ENCODE data around the gene SLC25A3. TPM values are rescaled to one million over a fixed set of nuclear protein-coding genes. Genes with fewer than 3 reads are reported as not detected.

SLC25A3 gene
- total RNA-seq, 1 experiment from 2014 or later: 733 TPM

- no peak; the same call in 1 of the 2 replicates for TF ChIP-seq MYBL2 (CRISPR knock-in tag; IDR thresholded peaks at IDR 0.05)
- TF ChIP-seq MXD4 (CRISPR knock-in tag; IDR thresholded peaks at IDR 0.05; ENCODE audit: borderline replicate concordance): no peak
- 0 out of 2 replicates have a peak, but pooled peaks have one; percentile 42 for TF ChIP-seq MAX (CRISPR knock-in tag; IDR thresholded peaks at IDR 0.05)
- TF ChIP-seq PRDM15 (CRISPR knock-in tag; IDR thresholded peaks at IDR 0.05): no peak
- no peak for TF ChIP-seq ELF4 (CRISPR knock-in tag; IDR thresholded peaks at IDR 0.05; ENCODE audit: low read depth)
- TF ChIP-seq KAT7 (CRISPR knock-in tag; IDR thresholded peaks at IDR 0.05; ENCODE audit: borderline replicate concordance): no peak; the same call in 1 of the 2 replicates
- TF ChIP-seq RORB (CRISPR knock-in tag; IDR thresholded peaks at IDR 0.05): no peak
Measured at GRCh38 chr12:98644433-98644711, 50.9 kb downstream of the SLC25A3 start (continued).

- ChIA-PET CTCF (interaction anchor here (0.9 to 1.9 kb wide), 4 partner anchors 52 to 418 kb away, joined by 3 to 8 read pairs (median 4); partner anchors contain the start of gene SLC25A3), POLR2A (interaction anchor here (1.6 kb wide), 1 partner anchor 52 kb away, joined by 8 read pairs; the partner anchor contains the start of gene SLC25A3)
- no peaks in the 10 kb centered on the region for H3K9me3 Mint-ChIP-seq
- H3K4me3 Mint-ChIP-seq: peak within 1 kb of the TSS; percentile 95
- DNase-seq (ENCODE audit: low spot score): peak; percentile 97
- peaks cover 16% of the 10 kb centered on the region for H3K4me1 Mint-ChIP-seq
- peak; percentile 87 for ATAC-seq
- H3K27me3 Mint-ChIP-seq (ENCODE audit: low read depth): no peaks in the 10 kb centered on the region; the same call in 1 of the 2 replicates
- H3K27ac Mint-ChIP-seq: peak within 1 kb of the TSS; percentile 96
- peaks cover 10% of the 10 kb centered on the region for H3K36me3 Mint-ChIP-seq
- TF ChIP-seq ZNF425 (CRISPR knock-in tag; conservative IDR thresholded peaks at IDR 0.05): no peak
- no peak for TF ChIP-seq ZNF396 (CRISPR knock-in tag; IDR thresholded peaks at IDR 0.05; ENCODE audit: borderline replicate concordance)
- TF ChIP-seq AFF4 (CRISPR knock-in tag; IDR thresholded peaks at IDR 0.05; ENCODE audit: borderline replicate concordance): 0 out of 2 replicates have a peak, but pooled peaks have one; percentile 24
- TF ChIP-seq E2F5 (CRISPR knock-in tag; IDR thresholded peaks at IDR 0.05): peak; percentile 7; the same call in 1 of the 2 replicates
- TF ChIP-seq, protein P1, sequence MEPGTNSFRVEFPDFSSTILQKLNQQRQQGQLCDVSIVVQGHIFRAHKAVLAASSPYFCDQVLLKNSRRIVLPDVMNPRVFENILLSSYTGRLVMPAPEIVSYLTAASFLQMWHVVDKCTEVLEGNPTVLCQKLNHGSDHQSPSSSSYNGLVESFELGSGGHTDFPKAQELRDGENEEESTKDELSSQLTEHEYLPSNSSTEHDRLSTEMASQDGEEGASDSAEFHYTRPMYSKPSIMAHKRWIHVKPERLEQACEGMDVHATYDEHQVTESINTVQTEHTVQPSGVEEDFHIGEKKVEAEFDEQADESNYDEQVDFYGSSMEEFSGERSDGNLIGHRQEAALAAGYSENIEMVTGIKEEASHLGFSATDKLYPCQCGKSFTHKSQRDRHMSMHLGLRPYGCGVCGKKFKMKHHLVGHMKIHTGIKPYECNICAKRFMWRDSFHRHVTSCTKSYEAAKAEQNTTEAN (CRISPR knock-in tag; IDR thresholded peaks at IDR 0.05): 0 out of 2 replicates have a peak, but pooled peaks have one; percentile 21
- TF ChIP-seq, protein P2, sequence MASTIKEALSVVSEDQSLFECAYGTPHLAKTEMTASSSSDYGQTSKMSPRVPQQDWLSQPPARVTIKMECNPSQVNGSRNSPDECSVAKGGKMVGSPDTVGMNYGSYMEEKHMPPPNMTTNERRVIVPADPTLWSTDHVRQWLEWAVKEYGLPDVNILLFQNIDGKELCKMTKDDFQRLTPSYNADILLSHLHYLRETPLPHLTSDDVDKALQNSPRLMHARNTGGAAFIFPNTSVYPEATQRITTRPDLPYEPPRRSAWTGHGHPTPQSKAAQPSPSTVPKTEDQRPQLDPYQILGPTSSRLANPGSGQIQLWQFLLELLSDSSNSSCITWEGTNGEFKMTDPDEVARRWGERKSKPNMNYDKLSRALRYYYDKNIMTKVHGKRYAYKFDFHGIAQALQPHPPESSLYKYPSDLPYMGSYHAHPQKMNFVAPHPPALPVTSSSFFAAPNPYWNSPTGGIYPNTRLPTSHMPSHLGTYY (CRISPR knock-in tag; IDR thresholded peaks at IDR 0.05): no peak
- no peak for TF ChIP-seq ZNF317 (CRISPR knock-in tag; IDR thresholded peaks at IDR 0.05; ENCODE audit: borderline replicate concordance, low read depth)
- no peak for TF ChIP-seq PREB (CRISPR knock-in tag; IDR thresholded peaks at IDR 0.05; ENCODE audit: borderline replicate concordance)
- TF ChIP-seq, protein P3, sequence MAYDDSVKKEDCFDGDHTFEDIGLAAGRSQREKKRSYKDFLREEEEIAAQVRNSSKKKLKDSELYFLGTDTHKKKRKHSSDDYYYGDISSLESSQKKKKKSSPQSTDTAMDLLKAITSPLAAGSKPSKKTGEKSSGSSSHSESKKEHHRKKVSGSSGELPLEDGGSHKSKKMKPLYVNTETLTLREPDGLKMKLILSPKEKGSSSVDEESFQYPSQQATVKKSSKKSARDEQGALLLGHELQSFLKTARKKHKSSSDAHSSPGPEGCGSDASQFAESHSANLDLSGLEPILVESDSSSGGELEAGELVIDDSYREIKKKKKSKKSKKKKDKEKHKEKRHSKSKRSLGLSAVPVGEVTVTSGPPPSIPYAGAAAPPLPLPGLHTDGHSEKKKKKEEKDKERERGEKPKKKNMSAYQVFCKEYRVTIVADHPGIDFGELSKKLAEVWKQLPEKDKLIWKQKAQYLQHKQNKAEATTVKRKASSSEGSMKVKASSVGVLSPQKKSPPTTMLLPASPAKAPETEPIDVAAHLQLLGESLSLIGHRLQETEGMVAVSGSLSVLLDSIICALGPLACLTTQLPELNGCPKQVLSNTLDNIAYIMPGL (CRISPR knock-in tag; IDR thresholded peaks at IDR 0.05): peak; percentile 63; the same call in 1 of the 2 replicates
Measured at GRCh38 chr12:98644712-98645571, 51.5 kb downstream of the SLC25A3 start, which contains the start of the genes APAF1 and IKBIP. TSS of gene APAF1 (plus strand) at chr12:98645290. CDS start at chr12:98648360, 3,070 bp downstream. TSS of gene IKBIP (minus strand) at chr12:98644788. CDS start at chr12:98644701, 87 bp downstream.
